ENCODE measurements around the gene DCLK3.

GRCh38 chr3:36689560-36689959 is 74.8 kb downstream of the DCLK3 start:
- TF ChIP-seq POLR2A (IDR thresholded peaks at IDR 0.05), result no peak
- no peak for TF ChIP-seq CTCF (IDR thresholded peaks at IDR 0.05)
